ENCODE measurements around the gene LRRC61.

The LRRC61 gene

DNA sequence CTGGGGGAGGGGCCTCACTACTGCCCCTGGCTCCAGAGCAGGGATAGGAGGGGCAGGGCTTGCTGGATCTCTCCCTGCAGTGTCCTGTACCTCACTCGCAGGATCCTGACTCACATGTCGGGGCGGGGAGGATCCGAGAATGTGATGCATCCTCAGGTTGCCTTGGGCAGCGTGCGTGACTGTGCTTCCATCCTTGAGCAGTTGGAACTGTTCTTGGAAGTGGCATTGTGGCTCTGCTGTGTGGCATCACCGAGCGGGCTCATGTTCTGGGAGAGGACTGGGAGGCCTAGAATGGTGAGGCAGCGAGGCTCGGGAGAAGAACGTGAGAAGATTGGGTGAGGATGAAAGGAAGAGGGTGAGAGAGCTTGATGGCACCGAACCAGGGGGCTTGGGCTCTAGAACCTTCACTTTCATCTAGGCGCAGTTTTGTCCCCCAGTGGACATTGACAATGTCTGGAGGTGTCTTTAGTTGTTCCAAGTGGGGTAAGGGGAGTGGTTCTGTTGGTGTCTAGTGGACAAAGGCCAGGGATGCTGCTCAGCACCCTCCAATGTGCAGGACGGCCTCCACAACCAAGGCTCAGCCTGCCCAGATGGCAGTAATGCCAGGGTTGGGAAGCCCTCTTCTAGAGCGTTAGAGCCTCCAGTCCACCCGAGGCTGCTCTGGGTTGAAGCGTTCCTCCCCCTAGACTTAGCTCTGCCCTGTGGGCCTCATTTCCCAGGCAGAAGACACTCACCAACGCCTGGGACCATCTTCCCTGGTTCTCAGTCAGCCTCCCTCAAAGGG, 9.9 kb downstream of the LRRC61 start:
- no peak for DNase-seq (ENCODE audit: low spot score)

DNA sequence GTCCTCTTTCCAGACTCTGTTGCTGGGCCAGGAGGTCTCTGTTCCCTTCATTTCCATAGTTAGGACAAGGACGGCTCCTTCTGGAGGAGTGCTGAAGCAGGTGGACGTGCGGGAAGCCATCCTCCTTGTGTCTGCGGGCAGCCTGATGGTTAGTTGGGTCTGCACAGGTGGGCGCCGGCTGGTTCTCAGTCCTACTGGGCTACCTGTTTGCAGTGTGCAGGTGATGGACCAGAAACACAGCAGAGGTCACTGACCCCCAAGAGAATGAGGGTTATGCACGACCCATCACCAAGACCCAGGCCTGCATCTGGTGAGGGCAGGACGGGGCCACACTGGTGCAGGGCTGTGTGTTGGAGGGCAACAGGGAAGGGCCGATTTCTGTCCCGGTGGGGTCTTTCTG, 10.5 kb downstream of the LRRC61 start:
- no peak for DNase-seq (ENCODE audit: low spot score)

DNA sequence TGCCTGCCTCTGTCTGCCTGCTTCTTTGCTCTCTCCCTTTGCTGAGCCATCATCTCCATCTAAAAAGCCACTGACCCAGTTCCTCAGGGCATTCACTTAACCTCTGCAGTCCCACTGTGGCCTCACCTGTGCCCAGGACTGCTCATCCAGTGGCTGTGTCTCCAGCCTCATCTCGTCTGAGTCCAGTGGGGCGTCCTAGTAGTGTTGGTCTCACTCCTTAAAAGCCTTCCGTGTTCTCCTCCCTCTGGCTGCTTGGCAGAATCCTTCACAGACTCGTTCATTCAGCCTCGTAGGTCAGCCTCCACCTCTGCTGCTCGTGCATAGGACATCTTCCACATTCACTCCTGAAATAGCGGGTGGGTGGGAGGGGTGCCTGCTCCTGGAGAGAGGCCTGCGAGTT, 11.0 kb downstream of the LRRC61 start:
- DNase-seq (ENCODE audit: low spot score) = no peak

DNA sequence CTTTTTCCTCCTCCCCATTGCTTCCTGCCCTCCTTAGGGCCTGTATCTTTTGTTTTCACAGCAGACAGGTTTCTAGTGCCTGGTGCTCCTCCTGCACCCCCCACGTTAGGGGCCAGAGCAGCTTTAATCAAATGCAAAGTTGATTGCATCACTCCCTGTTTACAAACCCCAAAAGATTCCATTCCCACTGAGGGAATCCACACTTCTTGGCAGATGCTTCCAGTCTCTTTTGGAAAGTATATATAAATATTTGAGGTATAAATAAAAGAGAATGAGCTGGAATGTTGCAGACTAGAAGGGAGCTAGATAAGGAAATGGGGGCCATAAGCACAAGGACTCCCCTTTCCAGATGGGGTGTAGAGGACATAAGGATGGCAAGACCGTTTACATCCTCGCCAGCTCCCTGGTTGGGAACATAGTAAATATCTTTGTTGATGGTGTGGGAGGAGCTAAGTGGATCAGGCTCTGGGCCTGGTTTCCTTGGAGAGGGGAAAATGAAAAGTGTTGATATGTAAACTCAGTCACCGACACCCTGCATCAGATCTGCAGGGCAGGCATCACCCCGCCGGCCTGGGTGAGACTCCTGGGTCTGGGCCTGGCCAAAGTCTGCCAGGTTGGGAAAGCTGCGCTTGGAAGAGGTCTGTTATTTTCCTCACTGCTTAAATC, 12.1 kb downstream of the LRRC61 start:
- DNase-seq (ENCODE audit: low spot score) = peak; percentile 86

DNA sequence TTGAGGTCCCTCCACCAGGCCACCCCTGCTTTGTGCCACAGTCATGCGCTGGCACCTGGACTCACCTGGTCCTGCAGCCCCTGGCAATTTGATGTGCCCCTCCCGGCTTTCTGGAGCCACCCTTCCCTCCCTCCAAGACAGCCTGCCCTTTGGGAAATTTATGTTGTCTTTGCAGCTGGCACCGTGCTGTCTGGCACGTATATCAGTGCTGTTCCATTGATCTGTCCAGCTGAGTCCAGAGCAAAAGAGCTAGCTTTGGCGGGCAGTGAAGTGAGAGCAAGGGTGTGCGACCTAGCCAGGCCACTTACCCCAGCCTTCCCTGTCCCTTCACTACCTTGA, 12.6 kb downstream of the LRRC61 start:
- no peak for DNase-seq (ENCODE audit: low spot score)

DNA sequence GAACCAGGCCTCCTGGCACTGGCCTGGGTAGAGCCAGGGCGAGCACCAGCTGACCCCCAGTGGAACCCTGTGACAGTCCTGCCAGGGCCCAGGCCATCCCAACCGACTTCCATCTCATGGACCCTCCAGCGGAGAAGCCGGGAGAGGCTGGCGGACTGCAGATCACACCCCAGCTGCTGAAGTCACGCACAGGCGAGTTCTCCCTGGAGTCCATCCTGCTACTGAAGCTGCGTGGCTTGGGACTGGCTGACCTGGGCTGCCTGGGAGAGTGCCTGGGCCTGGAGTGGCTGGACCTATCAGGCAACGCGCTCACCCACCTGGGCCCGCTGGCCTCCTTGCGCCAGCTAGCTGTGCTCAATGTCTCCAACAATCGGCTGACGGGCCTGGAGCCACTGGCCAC, 13.6 kb downstream of the LRRC61 start:
- DNase-seq (ENCODE audit: low spot score) = no peak

DNA sequence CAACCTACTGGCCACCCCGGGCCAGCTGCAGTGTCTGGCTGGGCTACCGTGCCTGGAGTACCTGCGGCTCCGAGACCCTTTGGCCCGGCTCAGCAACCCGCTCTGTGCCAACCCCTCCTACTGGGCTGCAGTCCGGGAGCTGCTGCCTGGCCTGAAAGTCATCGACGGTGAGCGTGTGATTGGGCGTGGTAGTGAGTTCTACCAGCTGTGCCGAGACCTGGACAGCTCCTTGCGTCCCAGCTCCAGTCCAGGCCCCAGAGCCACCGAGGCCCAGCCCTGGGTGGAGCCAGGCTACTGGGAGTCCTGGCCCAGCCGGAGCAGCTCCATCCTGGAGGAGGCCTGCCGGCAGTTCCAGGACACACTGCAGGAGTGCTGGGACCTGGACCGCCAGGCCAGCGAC, 14.0 kb downstream of the LRRC61 start:
- no peak for DNase-seq (ENCODE audit: low spot score)

DNA sequence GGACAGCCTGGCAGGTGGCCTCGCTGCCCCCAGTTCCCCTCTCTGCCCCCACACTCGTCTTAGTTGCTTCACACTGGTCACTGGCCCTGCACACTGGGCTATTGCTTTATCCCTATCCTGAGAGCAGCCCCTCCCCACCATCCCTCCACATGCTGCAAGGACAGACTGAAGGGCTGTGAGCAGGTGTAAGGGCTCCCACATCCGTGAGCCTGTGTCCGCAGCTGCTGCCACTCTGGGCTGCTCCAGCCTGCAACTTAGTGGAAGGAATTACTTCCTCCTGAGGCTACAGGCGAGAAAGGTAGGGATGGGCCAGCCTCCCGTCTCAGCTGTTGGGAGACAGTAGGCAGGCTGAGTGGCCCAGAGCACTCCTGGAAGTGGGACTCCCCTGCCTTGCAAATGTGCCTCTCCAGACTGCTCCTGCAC, 14.5 kb downstream of the LRRC61 start:
- no peak for DNase-seq (ENCODE audit: low spot score)

DNA sequence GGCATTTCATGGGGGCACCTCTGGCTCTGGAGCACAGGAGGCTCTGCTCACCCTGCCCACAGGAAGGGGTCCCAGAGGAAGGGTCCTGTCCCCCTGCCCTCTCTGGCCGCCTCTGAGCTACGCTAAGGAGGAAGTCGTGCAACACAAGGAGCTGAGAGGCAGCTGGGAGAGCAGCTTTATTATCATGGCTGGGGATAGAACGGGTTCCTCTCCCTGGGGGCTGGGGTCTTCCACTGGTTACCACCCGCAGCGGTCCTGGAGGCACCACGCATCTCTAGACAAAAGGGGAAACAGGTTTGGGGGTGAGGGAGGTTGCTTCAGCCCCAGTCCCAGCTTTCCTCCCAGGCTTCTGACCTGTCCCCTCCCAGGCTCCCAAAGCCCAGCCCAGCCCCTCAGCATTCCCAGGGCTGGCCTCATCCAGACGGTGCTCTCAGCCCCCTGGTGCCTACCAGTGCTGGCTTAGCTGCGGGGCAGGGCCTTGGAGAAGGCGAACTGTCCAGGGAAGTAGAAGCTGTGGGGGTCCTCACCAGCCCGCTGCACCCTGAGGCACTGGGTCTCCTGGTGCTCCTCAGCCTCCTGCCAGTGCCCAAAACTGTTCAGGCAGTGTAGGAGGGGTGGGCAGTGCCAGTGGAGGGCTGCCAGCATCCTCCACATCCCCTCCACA, 15.1 kb downstream of the LRRC61 start:
- no peak for DNase-seq (ENCODE audit: low spot score)

DNA sequence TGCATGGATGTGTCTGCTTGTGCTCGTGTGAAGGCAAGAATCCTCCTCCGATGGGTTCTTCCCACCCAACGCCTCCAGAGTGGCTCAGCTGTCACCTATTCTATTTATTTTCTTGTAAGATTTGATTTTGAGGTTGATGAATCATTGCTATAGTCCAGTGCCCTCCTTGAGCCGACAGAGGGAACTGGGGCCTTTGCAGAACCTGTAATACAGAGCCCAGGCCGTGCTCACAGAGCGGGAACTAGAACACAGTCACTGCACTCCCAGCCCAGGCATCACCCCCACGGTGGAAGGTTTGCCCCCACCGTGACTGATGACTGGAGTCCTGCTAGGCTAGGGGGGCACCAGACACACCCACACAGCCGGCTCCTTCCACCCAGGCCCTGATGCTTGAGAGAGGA, 16.3 kb downstream of the LRRC61 start:
- DNase-seq (ENCODE audit: low spot score) = no peak

DNA sequence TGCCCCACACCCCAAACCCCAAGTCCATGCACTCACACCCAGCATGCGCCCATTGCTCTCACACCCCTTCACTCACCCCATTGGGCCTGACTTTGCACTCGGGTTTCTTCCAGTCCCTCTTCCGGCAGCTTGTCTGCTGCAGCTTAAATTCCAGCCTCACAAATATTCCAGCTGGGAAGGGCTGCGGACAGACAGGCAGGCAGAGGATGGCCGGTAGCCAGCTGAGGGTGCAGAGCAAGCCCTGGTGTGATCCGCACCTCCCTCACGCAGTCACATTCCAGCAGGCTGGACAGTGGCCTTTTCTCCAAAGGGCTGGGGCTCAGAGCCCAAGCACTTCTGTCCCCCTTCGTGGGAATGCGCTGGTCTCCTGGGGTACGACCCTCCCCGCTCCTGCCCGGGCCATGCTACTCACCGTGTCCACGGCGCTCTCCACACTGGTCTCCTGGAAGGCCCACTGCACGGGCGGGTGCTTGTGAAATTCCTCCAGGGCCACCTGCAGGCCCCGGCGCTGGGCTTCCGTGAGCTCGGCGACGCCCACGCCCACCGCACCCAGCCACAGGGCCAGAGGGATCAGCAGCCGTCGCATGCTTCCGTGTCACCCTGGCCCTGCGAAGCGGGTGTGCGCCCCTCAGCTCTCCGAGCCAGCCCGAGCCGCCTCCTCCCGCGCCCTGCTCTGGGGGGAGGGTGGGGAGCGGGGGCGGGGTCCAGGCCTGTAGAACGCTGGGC, 17.0 kb downstream of the LRRC61 start:
- peak; percentile 74 for DNase-seq (ENCODE audit: low spot score)

DNA sequence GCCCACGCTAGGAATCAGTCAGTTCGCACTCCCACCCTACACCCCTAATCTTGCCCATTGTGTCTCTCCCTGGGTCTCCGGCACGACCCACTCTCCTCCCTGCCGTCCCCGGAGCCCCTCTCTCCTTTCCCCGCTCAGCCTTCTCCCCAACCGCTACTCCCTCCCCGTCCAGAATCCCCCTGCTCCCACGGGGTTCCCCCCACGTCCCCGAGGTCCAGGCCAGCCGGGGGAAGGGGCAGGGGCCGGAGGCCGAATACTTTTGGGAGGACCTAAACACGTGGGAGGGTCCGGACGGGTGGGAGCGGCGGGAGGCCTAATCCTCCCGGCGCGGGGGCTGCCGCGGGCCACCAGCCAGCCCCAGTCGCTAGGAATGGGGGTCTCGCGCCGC, 17.7 kb downstream of the LRRC61 start:
- no peak for DNase-seq (ENCODE audit: low spot score)

DNA sequence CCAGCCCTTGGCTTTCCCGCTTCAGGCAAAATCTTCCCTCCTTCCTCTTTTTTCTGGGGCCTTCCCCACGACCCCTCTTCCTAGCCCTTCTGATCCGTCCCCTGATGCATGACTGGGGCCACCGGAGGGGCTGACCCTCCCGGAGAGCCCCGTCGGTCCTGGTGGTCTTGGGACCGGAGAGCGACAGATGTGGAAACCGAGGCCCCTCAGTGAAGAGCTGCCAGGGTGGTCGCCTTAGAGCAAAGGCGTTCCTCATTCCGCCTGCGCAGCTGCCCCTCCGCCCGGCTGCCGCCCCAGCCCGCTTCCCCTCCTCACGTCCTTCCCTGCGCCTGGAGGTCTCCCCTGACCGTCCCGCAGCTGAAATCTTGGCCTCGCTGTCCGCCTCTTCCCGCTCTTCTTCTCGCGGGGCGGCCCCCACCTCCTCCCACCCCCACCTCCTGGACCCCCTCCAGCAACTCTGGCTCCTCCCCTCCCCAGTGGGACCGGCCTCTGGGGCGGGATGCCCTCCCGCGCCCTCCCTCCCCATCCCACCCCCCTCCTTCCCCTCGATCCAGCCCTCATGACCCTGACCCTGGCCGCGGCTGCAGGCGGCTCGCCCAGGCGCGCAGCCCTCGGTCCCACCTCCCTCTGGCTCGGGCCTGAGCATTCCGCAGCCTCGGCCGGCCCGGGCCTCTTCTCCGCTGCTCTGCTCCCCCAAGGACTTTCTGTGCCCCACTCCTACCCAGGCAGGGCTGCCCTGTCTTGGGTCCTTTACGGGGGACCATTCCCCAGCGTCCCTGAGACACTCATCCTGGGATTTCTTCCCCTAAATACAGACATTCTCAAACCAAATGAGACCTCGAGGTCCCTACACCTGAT, 18.3 kb downstream of the LRRC61 start, which contains the start of gene RARRES2:
TSS of gene RARRES2 (minus strand) at position 367 of the 858 bp plus-strand sequence. CDS start 1,020 bp downstream, outside the sequence.
- peak; percentile 44 for DNase-seq (ENCODE audit: low spot score)

DNA sequence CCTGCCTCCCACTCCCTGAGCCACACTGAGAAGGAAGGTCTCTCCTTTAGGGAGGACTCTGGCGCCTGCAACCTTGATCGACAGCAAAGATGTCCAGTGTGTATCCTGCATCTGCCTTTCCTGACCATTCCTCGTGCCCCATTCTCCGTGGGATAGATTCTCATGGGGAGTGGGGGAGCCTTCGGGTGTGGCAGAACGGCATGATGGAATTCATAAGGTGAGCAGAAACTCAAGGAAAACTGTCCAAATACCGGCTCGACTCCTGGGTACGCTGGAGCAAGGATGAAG, 18.9 kb downstream of the LRRC61 start:
- no peak for DNase-seq (ENCODE audit: low spot score)

DNA sequence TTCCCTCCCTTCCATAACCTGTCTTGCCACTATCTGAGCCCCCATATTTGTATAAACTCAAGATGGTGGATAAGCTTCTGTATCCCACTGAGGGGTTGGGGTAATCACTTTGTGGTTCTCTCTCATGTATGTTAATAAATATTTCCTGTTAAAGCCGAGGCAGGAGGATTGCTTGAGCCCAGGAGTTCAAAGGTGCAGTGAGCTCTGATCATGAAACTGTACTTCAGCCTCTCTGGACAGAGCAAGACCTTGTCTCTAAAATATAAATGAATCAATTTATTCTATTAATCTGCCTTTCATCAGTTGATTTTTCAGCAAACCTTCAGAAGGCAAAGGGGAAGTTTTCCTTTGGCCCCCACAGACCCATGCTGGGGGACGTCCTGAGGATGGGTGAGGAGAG, 20.1 kb downstream of the LRRC61 start:
- DNase-seq (ENCODE audit: low spot score) = no peak

DNA sequence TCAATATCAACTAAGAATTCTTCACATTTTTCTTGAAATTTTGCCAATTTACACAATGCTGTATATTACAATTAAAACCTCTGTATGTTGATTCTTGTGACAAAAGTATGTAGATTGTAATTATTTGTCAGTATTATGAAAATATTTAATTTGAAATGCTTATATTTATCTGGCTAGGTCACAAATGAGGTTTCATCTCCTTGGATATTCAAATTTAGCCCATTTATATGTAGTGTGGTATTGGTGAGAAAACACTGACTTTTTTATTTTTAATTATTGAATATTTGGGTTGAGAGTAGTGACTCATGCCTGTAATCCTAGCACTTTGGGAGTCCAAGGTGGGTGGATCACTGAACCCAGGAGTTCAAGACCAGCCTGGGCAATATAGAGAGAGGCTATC, 21.1 kb downstream of the LRRC61 start:
- no peak for DNase-seq (ENCODE audit: low spot score)

DNA sequence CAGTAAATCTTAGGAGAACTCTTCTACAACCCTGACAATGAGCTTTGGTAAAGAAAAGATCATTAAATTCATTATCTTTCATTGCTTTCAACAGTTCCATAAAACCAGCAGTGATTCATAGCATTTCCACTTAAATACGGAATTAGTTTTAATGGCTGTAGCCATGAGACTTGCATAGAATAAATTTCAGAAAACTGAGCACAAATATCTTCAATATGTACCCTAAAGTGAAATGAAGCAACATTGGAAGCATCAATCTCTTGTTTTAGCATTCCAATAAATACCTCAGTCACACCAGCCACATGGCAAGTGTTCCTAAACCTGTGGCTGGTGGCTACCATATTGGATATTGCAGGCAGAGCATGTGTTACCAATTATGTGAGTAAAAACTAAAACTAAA, 21.9 kb downstream of the LRRC61 start:
- DNase-seq (ENCODE audit: low spot score) = no peak

DNA sequence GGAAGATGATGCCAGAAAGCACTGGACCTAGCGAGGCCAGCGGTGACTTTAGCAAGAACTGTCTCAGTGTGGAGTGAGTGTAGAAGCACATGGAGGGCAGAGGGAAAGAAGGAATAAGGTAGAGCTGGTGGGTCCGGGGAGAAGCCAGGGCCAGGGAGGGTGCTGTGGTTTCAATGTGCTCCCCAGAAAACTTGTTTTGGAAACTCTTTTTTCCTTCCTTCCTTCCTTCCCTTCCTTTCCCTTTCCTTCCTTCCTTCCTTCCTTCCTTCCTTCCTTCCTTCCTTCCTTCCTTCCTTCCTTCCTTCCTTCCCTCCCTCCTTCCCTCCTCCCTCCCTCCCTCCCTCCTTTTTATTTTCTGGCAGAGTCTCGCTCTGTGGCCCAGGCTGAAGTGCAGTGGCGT, 23.8 kb downstream of the LRRC61 start:
- no peak for DNase-seq (ENCODE audit: low spot score)

DNA sequence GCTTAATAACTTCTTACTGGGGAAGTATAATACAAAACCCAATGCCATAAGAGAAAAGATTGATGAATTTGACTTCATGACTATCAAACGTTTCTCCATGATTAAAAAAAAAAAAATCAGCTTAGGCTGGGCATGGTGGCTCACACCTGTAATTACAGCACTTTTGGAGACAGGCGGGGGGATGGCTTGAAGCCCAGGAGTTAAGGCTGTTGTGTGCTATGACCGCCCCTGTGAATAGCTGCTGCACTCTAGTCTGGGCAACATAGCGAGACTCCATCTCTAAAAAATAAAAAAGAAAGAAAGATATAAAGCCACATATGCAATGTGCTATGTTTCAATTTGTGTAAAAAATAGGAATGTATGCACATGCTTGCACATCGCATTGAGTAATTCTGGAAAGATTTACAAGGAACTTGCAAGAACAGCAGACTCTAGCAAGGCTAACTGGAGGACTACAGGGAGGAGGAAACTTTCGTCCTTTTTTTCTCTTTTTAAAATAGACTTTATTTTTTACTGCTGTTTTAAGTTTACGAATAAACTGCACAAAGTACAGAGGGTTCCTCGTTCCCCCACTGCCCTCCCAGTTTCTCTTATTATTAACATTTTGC, 28.5 kb downstream of the LRRC61 start:
- DNase-seq (ENCODE audit: low spot score) = no peak

DNA sequence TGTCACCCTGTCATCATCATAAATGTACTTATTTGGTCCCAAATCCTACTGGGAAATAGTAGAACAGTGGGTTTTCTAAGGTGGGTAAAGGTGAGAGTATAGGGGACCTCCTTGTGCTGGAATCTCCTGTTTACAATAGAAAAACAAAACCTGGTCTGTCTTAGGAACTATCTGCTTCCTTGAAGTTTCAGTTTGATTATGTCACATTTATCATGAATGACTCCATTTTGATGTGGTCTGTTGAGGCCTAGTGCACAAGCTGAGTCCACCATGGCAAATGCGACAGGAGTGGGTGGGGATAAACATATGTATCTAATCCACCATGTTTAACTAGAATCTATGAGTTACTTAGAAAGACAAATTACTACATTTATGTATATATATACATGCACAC, 32.5 kb downstream of the LRRC61 start:
- DNase-seq (ENCODE audit: low spot score) = no peak

DNA sequence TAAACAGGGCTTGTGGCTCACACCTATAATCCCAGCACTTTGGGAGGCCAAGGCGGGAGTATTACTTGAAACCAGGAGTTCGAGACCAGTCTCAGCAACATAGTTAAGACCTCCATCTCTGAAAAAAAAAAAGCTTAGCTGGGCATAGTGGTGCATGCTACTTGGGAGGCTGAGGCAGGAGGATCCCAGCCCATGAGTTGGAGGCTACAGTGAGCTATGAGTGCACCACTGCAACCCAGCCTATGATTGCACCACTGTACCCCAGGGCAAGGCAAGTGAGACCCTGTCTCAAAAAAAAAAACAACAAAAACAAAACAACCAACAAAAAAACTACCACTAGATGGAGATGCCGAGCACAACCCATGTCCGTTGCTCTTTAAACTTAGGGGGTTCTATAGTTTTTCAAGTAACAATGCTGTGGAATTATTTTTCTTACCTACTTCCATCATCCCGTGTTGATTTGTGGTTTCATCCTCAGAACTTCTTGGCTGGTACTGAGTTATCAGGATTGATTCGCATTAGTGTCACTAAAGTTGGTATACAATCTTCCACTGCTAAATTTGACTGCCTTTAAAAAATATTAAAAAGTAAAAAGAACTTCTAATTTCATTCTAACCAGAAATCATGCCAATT, 33.2 kb downstream of the LRRC61 start:
- DNase-seq (ENCODE audit: low spot score) = no peak
